GM12878 (cell line): ENCODE results near the gene IKZF5.

ENCODE experiments used
- CTCF ChIP-seq, 3 experiments: IDR thresholded peaks in 2 of 3; conservative IDR thresholded peaks in 1 of 3; 2 replicates each; pipeline ENCODE4 v1.5.1; 2011; ENCODE audit warnings: low read depth in 3 of 3, low read length in 3 of 3, mild to moderate bottlenecking in 3 of 3, control low read depth in 2 of 3, moderate library complexity in 2 of 3, inconsistent platforms in 1 of 3, mixed read lengths in 1 of 3; ENCODE audit not compliant: control insufficient read depth in 2 of 3, insufficient read depth in 1 of 3; ENCODE audit errors: extremely low read depth in 1 of 3
- ESRRA ChIP-seq: IDR thresholded peaks from 2 replicates; pipeline ENCODE4 v1.6.1; 2012; ENCODE audit warnings: mild to moderate bottlenecking, low read length, improper control_type of control experiment
- FOS ChIP-seq: IDR thresholded peaks from 3 replicates; pipeline ENCODE4 v1.6.1; 2011; ENCODE audit warnings: borderline replicate concordance; ENCODE audit not compliant: insufficient read length; ENCODE audit errors: extremely low read depth
- JUNB ChIP-seq: IDR thresholded peaks from 2 replicates; pipeline ENCODE4 v1.6.1; 2016; ENCODE audit warnings: antibody characterized with exemption, mild to moderate bottlenecking
- NR2F1 ChIP-seq: fragments of 450-650 bp; conservative IDR thresholded peaks from 2 replicates; pipeline ENCODE4 v1.6.1; 2017; ENCODE audit warnings: mild to moderate bottlenecking
- USF2 ChIP-seq: IDR thresholded peaks from 2 replicates; pipeline ENCODE4 v1.6.1; 2011; ENCODE audit warnings: low read depth, low read length, improper control_type of control experiment, borderline replicate concordance
- ZNF384 ChIP-seq: IDR thresholded peaks from 2 replicates; pipeline ENCODE4 v1.6.1; 2012; ENCODE audit warnings: low read depth, mild to moderate bottlenecking, low read length, improper control_type of control experiment, borderline replicate concordance
- TF ChIP-seq, protein P1 (sequence below): IDR thresholded peaks from 2 replicates; pipeline ENCODE4 v1.6.1; 2011; ENCODE audit warnings: mild to moderate bottlenecking, low read depth, low read length, moderate library complexity; ENCODE audit not compliant: insufficient replicate concordance

DNA sequence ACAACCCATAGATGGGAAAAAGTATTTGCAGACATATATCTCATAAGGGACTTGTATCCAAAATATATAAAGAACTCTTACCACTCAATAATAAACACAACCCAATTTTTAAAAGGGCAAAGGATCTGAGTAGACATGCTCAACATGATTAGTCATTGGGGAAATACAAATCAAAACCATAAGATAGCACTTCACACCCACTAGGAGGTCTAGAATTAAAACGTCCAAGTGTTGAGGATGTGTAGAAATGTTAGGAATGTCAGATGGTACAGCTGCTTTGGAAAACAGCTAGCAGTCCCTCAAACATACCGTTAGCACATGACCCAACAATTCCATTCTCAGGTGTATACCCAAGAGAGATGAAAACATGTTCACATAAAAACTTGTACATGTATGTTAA lies 20.1 kb downstream of the IKZF5 start:
- TF ChIP-seq USF2: no peak
- no peak for TF ChIP-seq NR2F1
- TF ChIP-seq CTCF (IDR thresholded peaks at IDR 0.05 in 2 of 3, conservative IDR thresholded peaks at IDR 0.05 in 1 of 3; ENCODE audit: control insufficient read depth in 2 of 3, extremely low read depth in 1 of 3, insufficient read depth in 1 of 3, low read depth in 3 of 3, low read length in 3 of 3): no peak
- TF ChIP-seq JUNB: no peak
- TF ChIP-seq, protein P1, sequence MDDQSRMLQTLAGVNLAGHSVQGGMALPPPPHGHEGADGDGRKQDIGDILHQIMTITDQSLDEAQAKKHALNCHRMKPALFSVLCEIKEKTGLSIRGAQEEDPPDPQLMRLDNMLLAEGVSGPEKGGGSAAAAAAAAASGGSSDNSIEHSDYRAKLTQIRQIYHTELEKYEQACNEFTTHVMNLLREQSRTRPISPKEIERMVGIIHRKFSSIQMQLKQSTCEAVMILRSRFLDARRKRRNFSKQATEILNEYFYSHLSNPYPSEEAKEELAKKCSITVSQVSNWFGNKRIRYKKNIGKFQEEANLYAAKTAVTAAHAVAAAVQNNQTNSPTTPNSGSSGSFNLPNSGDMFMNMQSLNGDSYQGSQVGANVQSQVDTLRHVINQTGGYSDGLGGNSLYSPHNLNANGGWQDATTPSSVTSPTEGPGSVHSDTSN: no peak
- no peak for TF ChIP-seq FOS
- TF ChIP-seq ESRRA: no peak
- TF ChIP-seq ZNF384: no peak
